ENCODE data around the gene FGF2.
"Not testable (repeated sequence)": the region's sequence is repeated elsewhere in the genome, so short reads cannot be mapped to it uniquely, and the experiment has no call there.

Gene FGF2

DNA sequence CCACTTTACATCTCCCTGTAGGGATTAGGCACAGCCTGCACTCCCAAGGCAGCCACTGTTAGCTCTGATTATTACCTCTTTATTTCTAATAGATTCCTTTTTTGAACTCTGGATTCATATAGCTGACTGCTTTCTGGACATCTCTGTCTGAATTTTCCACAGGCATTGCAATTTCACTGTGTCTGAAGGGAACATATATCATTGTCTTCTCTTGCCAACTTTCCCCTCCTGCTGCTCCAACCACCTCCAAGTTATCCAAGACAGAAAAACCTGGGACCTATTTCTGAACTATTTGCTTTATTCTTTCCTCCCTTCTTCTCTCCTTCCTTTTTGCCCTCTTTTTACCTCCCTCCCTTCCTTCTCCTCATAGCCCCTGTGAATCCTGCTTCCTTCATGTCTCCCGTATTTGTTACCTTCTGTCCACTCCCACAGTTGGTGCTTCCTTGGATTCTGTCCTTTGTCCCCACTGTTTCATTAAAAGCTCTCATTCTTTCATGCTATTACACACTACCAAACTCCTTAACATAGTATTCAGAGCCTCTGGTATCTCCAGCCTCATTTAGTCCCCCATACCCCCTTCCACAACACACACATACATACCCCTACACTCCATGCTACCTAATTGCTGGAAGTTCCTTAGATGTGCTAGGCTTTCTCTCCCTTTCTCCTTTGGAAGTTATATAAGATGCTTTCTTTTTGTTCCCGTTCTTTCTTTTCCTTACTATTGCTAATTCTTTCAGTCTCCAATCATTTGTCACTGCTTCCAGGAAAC, 34.7 kb downstream of the FGF2 start:
- TF ChIP-seq CTCF (IDR thresholded peaks at IDR 0.05) (no peak), ZFX (IDR thresholded peaks at IDR 0.05; ENCODE audit: borderline replicate concordance) (no peak)
- H3K27ac ChIP-seq, result no peak overlapping the region

DNA sequence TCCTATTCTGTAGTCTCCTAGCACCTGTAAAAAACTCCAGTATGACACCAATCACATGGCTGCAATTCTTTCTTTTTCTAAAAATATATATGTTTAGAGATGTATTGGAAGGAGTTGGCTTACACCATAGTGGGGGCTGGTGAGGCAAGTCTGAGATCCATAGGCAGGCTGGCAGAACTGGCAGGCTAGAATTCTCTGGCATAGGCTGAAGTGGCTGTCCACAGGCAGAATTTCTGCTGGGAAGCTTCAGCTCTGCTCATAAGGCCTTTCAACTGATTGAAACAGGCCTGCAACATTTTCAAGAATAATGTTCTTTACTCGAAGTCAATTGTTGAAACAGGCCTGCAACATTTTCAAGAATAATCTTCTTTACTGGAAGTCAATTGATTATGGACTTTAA, 37.0 kb downstream of the FGF2 start:
- no peak for TF ChIP-seq ZFX (IDR thresholded peaks at IDR 0.05; ENCODE audit: borderline replicate concordance)
- no peak for TF ChIP-seq CTCF (IDR thresholded peaks at IDR 0.05)
- no peak overlapping the region for H3K27ac ChIP-seq

GRCh38 chr4:122865425-122865824, 38.8 kb downstream of the FGF2 start:
- TF ChIP-seq ZFX (IDR thresholded peaks at IDR 0.05; ENCODE audit: borderline replicate concordance) (no peak), CTCF (IDR thresholded peaks at IDR 0.05) (no peak)
- no peak overlapping the region for H3K27ac ChIP-seq

- H3K27ac ChIP-seq, result not testable (repeated sequence)
Measured at GRCh38 chr4:122868235-122868634, 41.6 kb downstream of the FGF2 start.

GRCh38 chr4:122873146-122873545, 46.5 kb downstream of the FGF2 start:
- no peak overlapping the region for H3K27ac ChIP-seq
- TF ChIP-seq ZFX (IDR thresholded peaks at IDR 0.05; ENCODE audit: borderline replicate concordance), result no peak
- TF ChIP-seq CTCF (IDR thresholded peaks at IDR 0.05), result no peak

DNA sequence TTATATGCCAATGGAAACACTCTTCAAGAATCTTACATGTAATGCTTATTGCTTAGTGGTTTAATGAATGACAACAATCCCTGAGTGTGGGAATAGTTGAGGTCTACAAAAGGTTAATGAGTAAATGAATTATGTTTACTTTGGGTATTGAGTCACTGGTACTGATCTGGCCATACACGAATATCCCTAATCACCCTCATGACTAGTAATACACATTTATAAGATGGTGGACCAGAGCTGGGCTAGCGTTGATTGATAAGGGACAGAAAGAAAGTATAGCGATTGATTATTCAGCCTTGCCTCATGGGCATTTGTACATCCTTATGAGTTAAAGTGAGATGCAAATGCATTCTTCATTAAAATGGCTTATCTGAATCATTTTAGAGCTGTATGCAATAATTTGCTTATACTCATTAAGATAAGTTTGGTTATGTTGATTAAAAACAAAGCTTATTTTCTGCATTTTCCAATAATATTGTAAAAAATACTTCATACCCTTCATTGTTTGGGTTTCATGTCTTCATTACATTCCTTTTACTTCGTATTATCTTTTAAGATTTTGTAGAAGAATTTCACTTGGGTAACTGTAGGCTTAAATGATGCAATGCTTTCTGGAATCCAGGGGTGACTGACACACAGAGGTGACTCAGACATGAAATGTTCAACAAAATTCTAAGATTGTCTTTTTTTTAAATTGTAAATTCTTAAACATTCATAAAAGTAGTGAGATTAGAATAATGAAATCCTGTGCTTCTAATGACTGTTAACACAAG, 47.4 kb downstream of the FGF2 start:
- no peak overlapping the region for H3K27ac ChIP-seq
- TF ChIP-seq ZFX (IDR thresholded peaks at IDR 0.05; ENCODE audit: borderline replicate concordance), result no peak
- TF ChIP-seq CTCF (IDR thresholded peaks at IDR 0.05), result no peak

DNA sequence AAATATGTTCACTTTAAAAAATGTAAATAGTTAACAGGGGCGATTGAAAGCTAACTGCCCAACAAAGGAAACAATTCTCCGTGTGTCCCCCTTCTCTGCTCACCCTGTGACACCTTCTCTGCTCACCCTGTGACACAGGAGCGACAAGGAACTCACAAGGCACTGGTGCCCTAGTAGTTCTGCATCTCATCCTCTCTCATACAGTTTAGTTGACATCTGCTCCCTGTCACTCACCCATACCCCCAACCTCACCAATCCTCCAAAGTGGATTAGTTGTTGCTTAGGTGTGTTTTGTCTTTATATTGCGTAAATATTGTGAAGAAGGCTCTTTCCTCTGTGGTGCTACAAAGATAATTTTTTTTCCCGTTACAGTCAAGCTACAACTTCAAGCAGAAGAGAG, 49.3 kb downstream of the FGF2 start:
- TF ChIP-seq CTCF (IDR thresholded peaks at IDR 0.05) (no peak), ZFX (IDR thresholded peaks at IDR 0.05; ENCODE audit: borderline replicate concordance) (no peak)
- no peak overlapping the region for H3K27ac ChIP-seq
